Right atrium auricular region (tissue), 2 donors: ENCODE measurements around the gene ITPR1. TPM values are rescaled to one million over a fixed set of nuclear protein-coding genes. Genes with fewer than 3 reads are reported as not detected.

Experiments used
- DNase-seq: peaks from one replicate; pipeline ENCODE4 v3.0.0-alpha.2; 2019; ENCODE audit warnings: low spot score
- H3K27ac ChIP-seq, 2 donors: fragments of 200-600 bp; sonication (generic); 1 replicate in 1 of 2; 2 replicates in 1 of 2; pipeline ENCODE4 v1.5.1; 2016 to 2019
- H3K27me3 ChIP-seq, 2 donors: fragments of 200-600 bp; sonication (generic); one replicate each; pipeline versions ENCODE4 v1.5.1 to v1.6.0; 2017 to 2019
- H3K36me3 ChIP-seq: fragments of 200-600 bp; sonication (generic); one replicate; pipeline ENCODE4 v1.5.1; 2016
- H3K4me1 ChIP-seq, 2 donors: fragments of 200-600 bp; sonication (generic); one replicate each; pipeline versions ENCODE4 v1.5.1 to v1.6.0; 2017 to 2019
- H3K4me3 ChIP-seq, 2 donors: fragments of 200-600 bp; sonication (generic); 1 replicate in 1 of 2; 2 replicates in 1 of 2; pipeline ENCODE4 v1.5.1; 2017 to 2019; ENCODE audit warnings: mild to moderate bottlenecking in 1 of 2, moderate library complexity in 1 of 2
- H3K9me3 ChIP-seq, 2 donors: fragments of 200-600 bp; sonication (generic); one replicate each; pipeline ENCODE4 v1.5.1; 2019
- CTCF ChIP-seq, 2 donors: fragments of 200-600 bp; sonication (generic); IDR thresholded peaks; one replicate each; pipeline ENCODE4 v1.5.1; 2019; ENCODE audit warnings: antibody characterized with exemption in 2 of 2
- total RNA-seq, 2 donors: library from RNA; depleted of rRNA; stranded (reverse); fragments of >200 nt; gene quantifications; one replicate each; pipeline ENCODE4 v1.1.0, GENCODE V29; 2016

ITPR1 gene
- total RNA-seq, 2 donors from 2014 or later = 36.7 to 42.5 TPM

DNA sequence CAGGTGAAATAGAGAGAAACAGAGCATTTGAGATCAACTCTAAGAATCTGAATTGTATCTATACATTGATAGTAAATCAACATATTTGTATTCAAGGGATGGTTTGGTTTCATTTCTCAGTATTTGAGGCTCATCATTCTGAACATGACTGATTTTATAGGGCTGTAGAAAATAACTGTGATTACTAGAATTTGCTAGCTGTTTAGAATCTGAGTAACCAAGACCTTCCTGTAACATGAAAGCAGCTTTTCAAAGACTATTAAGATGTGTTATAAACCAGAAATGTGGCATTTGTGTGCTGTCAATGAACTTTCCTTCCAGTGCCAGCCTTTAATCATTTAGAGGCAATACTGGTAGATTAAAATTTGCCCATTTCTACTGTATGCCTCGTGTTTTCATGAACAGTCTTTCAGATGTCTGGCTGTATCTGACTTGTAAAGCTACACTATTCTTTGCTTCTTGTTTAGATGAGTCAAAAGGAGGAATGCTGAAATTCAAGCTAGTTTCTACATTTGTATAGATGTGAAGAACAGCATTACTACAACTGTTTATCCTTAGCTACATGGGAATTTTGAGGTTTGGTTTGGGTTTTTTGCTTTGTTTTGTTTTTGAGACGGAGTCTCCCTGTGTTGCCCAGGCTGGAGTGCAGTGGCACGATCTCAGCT is 348.8 kb downstream of the ITPR1 start:
- no peaks in the 10 kb centered on the region for H3K9me3 ChIP-seq
- TF ChIP-seq CTCF (IDR thresholded peaks at IDR 0.05) = no peak
- no peak for DNase-seq
- H3K4me3 ChIP-seq = no peak overlapping the region
- H3K36me3 ChIP-seq = peaks cover 22% of the 10 kb centered on the region
- H3K4me1 ChIP-seq = no peaks in the 10 kb centered on the region
- no peak overlapping the region for H3K27ac ChIP-seq
- H3K27me3 ChIP-seq = no peaks in the 10 kb centered on the region

GRCh38 chr3:4843619-4844018 is 350.5 kb downstream of the ITPR1 start:
- Histone ChIP-seq H3K4me3 (no peak overlapping the region), H3K27ac (no peak overlapping the region), H3K4me1 (peaks cover 0 to 8% of the 10 kb centered on the region in 2 donors), H3K27me3 (no peaks in the 10 kb centered on the region), H3K36me3 (peaks cover 6% of the 10 kb centered on the region), H3K9me3 (no peaks in the 10 kb centered on the region)
- DNase-seq = no peak
- no peak for TF ChIP-seq CTCF (IDR thresholded peaks at IDR 0.05)

DNA sequence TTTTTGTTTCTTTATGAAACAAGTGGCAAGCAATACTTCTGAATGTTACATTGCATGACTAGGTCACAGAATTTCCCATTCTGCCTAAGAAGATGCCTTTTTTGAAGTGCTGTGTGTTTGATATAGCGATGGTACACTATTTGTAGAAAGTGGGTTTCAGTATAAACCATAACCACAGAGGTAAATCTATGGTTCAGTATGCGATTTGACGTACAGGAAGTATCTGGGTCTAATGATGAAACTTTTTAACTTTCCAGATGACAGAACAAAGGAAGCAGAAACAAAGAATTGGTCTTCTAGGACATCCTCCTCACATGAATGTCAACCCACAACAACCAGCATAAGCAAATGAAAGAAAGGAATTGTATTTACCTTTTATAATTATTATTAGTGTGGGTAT is 352.7 kb downstream of the ITPR1 start:
- no peaks in the 10 kb centered on the region for H3K27me3 ChIP-seq
- no peak overlapping the region for H3K27ac ChIP-seq
- no peaks in the 10 kb centered on the region for H3K36me3 ChIP-seq
- no peak for DNase-seq
- H3K4me3 ChIP-seq = no peak overlapping the region
- TF ChIP-seq CTCF (IDR thresholded peaks at IDR 0.05) = no peak
- H3K4me1 ChIP-seq = peaks cover 0 to 11% of the 10 kb centered on the region in 2 donors
- H3K9me3 ChIP-seq = no peaks in the 10 kb centered on the region

DNA sequence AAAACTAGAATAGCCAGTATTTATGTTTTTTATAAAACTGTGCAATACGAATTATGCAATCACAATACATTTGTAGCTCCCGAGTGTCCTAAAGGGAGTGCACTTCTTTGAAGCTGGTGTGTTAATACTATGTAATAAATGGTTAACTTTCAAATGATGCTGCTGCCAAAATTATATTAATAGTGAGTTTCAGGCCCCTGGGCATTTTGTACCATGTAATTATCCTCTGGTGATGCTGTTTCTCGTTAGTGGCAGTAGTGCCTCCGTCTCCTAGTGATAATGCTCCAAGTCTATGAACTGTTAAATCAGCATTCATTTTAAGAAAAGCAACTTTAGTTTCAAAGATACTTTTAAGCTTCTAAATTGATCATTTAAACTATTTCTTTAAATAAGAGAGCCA is 353.4 kb downstream of the ITPR1 start:
- DNase-seq = no peak
- no peak overlapping the region for H3K27ac ChIP-seq
- no peaks in the 10 kb centered on the region for H3K9me3 ChIP-seq
- H3K27me3 ChIP-seq = no peaks in the 10 kb centered on the region
- no peak overlapping the region for H3K4me3 ChIP-seq
- TF ChIP-seq CTCF (IDR thresholded peaks at IDR 0.05) = no peak
- H3K4me1 ChIP-seq = peaks cover 0 to 11% of the 10 kb centered on the region in 2 donors
- no peaks in the 10 kb centered on the region for H3K36me3 ChIP-seq

DNA sequence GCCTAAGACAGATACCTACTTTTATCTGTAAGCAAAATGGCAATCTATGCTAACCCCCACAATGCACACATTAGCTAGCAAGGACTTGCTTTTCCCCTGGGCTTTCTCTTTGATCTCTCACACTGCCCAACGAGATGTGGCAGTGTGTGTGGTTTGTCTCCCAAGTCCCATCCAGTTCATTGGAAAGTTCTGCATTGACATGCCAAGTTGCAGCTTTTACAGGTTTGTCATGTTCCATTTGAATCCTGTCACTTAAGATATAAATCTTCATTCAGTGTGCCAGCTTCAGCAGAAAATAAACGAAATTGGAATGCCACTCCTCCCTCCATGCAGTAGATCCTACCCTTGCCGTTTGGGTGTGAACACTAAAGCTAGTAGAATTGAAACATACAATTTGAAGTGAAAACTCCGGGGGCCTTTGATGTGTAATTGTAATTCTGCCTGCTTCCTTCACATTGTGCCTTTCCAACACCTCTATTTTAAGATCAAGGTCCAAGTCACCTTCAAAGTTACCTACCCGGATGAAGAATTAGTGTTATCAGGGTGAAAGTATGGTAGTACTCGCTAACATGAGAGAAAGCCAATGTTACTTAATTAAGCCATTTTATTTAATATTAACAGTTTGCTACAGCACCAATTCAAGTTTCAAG is 355.2 kb downstream of the ITPR1 start:
- no peak for TF ChIP-seq CTCF (IDR thresholded peaks at IDR 0.05)
- Histone ChIP-seq H3K27me3 (no peaks in the 10 kb centered on the region), H3K36me3 (no peaks in the 10 kb centered on the region), H3K4me1 (peaks cover 0 to 14% of the 10 kb centered on the region in 2 donors), H3K4me3 (no peak overlapping the region), H3K9me3 (no peaks in the 10 kb centered on the region), H3K27ac (no peak overlapping the region)
- no peak for DNase-seq
